Gastrocnemius medialis (tissue), 4 donors: ENCODE results near the gene ARID1B. TPM values are rescaled to one million over a fixed set of nuclear protein-coding genes. Genes with fewer than 3 reads are reported as not detected.

Source experiments
- ATAC-seq, 2 donors: fragments of 150-250 bp; one replicate each; pipeline ENCODE4 v1.9.1; 2016
- DNase-seq, 2 donors: peaks; one replicate each; pipeline ENCODE4 v3.0.0-alpha.2; 2019
- H3K27ac ChIP-seq, 4 donors: fragments of 200-600 bp; sonication (generic); 1 replicate in 1 of 4; 2 replicates in 3 of 4; pipeline ENCODE4 v1.5.1; 2016 to 2018; ENCODE audit warnings: mild to moderate bottlenecking in 2 of 4, moderate library complexity in 1 of 4
- H3K27me3 ChIP-seq, 3 donors: fragments of 200-600 bp; sonication (generic) in 2 of 3; 1 replicate in 1 of 3; 2 replicates in 2 of 3; pipeline versions ENCODE4 v1.5.1 to v1.6.0; 2016 to 2019; ENCODE audit warnings: mild to moderate bottlenecking in 1 of 3, moderate library complexity in 1 of 3
- H3K36me3 ChIP-seq, 2 donors: fragments of 200-600 bp; sonication (generic) in 1 of 2; one replicate each; pipeline ENCODE4 v1.5.1; 2017 to 2018
- H3K4me1 ChIP-seq, 2 donors: fragments of 200-600 bp; sonication (generic) in 1 of 2; one replicate each; pipeline ENCODE4 v1.5.1; 2016 to 2017; ENCODE audit warnings: mild to moderate bottlenecking in 2 of 2
- H3K4me3 ChIP-seq, 4 donors: fragments of 200-600 bp; sonication (generic) in 3 of 4; 1 replicate in 1 of 4; 2 replicates in 3 of 4; pipeline ENCODE4 v1.5.1; 2016 to 2019; ENCODE audit warnings: mild to moderate bottlenecking in 2 of 4
- H3K9me3 ChIP-seq, 3 donors: fragments of 200-600 bp; sonication (generic) in 2 of 3; 1 replicate in 1 of 3; 2 replicates in 2 of 3; pipeline ENCODE4 v1.5.1; 2016 to 2019
- POLR2A ChIP-seq, 2 donors: fragments of 450-650 bp; IDR thresholded peaks; one replicate each; pipeline ENCODE4 v1.6.1; 2017; ENCODE audit warnings: antibody characterized with exemption in 2 of 2, mild to moderate bottlenecking in 2 of 2, moderate library complexity in 2 of 2
- in situ Hi-C, 4 donors: fragments of 200-750 bp; cut with MboI; loops; one replicate each; pipeline versions ENCODE4 v1.15.0 to v1.8.0; 2017; ENCODE audit warnings: low sequenced_read_pairs in 4 of 4
- intact Hi-C: fragments of 100-400 bp; cut with DNase I; formaldehyde crosslinking; loops from one replicate; pipeline ENCODE4 v1.15.1; 2023; ENCODE audit warnings: low total_unique reads
- total RNA-seq, 4 donors: library from RNA; depleted of rRNA; stranded (reverse); fragments of >200 nt; gene quantifications; one replicate each; pipeline versions ENCODE4 v1.1.0 to v1.2.3, GENCODE V29; 2016
- TF ChIP-seq, protein P1 (sequence below), 5 experiments: fragments of 450-650 bp in 3 of 5; fragments of 200-600 bp in 2 of 5; sonication (generic) in 2 of 5; IDR thresholded peaks in 4 of 5; conservative IDR thresholded peaks in 1 of 5; 1 replicate in 4 of 5; 2 replicates in 1 of 5; pipeline ENCODE4 v1.5.1; 2016 to 2019; ENCODE audit warnings: antibody characterized with exemption in 5 of 5, mild to moderate bottlenecking in 3 of 5, moderate library complexity in 3 of 5

ARID1B gene
- total RNA-seq, 4 donors from 2014 or later, result 54.9 to 75.3 (median 62.0) TPM

GRCh38 chr6:156846845-156847599, 69.8 kb downstream of the ARID1B start:
- ATAC-seq, result no peak
- peaks cover 86 to 95% of the 10 kb centered on the region in 2 donors for H3K4me1 ChIP-seq
- no peaks in the 10 kb centered on the region for H3K27me3 ChIP-seq
- no peak for DNase-seq
- no peaks in the 10 kb centered on the region for H3K36me3 ChIP-seq
- peak overlapping the region; percentile 79 to 87 (median 84) for H3K27ac ChIP-seq
- H3K4me3 ChIP-seq, result no peak overlapping the region
- no peaks in the 10 kb centered on the region for H3K9me3 ChIP-seq
- no peak for TF ChIP-seq POLR2A (IDR thresholded peaks at IDR 0.05)
- TF ChIP-seq, protein P1, sequence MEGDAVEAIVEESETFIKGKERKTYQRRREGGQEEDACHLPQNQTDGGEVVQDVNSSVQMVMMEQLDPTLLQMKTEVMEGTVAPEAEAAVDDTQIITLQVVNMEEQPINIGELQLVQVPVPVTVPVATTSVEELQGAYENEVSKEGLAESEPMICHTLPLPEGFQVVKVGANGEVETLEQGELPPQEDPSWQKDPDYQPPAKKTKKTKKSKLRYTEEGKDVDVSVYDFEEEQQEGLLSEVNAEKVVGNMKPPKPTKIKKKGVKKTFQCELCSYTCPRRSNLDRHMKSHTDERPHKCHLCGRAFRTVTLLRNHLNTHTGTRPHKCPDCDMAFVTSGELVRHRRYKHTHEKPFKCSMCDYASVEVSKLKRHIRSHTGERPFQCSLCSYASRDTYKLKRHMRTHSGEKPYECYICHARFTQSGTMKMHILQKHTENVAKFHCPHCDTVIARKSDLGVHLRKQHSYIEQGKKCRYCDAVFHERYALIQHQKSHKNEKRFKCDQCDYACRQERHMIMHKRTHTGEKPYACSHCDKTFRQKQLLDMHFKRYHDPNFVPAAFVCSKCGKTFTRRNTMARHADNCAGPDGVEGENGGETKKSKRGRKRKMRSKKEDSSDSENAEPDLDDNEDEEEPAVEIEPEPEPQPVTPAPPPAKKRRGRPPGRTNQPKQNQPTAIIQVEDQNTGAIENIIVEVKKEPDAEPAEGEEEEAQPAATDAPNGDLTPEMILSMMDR (IDR thresholded peaks at IDR 0.05 in 4 of 5, conservative IDR thresholded peaks at IDR 0.05 in 1 of 5), result no peak
- in situ Hi-C loops (no loop called here), intact Hi-C loops (loop anchor here (2.0 kb wide), 1 partner anchor 14 kb away; no protein-coding TSS in a partner anchor)

GRCh38 chr6:156848123-156848522, 70.9 kb downstream of the ARID1B start:
- H3K9me3 ChIP-seq, result no peaks in the 10 kb centered on the region
- peaks cover 89 to 94% of the 10 kb centered on the region in 2 donors for H3K4me1 ChIP-seq
- ATAC-seq, result no peak
- H3K36me3 ChIP-seq, result no peaks in the 10 kb centered on the region
- H3K27me3 ChIP-seq, result no peaks in the 10 kb centered on the region
- DNase-seq, result no peak
- TF ChIP-seq, protein P1 (IDR thresholded peaks at IDR 0.05 in 4 of 5, conservative IDR thresholded peaks at IDR 0.05 in 1 of 5), result no peak
- no peak for TF ChIP-seq POLR2A (IDR thresholded peaks at IDR 0.05)
- in situ Hi-C loops (no loop called here), intact Hi-C loops (no loop called here)
- peak overlapping the region; percentile 79 to 87 (median 84) for H3K27ac ChIP-seq
- H3K4me3 ChIP-seq, result peak overlapping the region in 2 of 4 donors; percentile 1 to 27

DNA sequence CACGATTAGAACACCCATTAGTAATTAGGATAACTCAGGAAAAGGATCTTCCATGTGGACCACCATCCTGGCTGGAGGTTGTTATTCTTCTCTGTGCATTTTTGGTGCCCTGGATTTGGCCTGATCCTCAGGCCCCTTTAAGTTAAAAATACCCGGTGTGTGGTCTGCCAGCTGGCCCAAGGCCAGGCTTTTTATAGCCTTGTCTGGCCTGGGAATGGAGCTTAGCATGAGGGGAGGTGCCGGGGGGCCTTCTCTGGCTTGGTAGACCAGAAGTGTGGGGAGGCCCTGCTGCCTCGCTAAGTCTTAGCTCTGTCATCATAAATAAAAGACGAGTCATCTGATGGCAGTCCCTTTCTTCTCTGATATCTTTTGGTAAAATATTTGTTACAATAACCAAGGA, 71.4 kb downstream of the ARID1B start:
- H3K27ac ChIP-seq, result peak overlapping the region; percentile 79 to 87 (median 84)
- no peaks in the 10 kb centered on the region for H3K9me3 ChIP-seq
- no peaks in the 10 kb centered on the region for H3K36me3 ChIP-seq
- intact Hi-C loops (no loop called here), in situ Hi-C loops (no loop called here)
- ATAC-seq (peak in 1 of 2 donors; percentile 45), DNase-seq (peak in 1 of 2 donors; percentile 80)
- TF ChIP-seq, protein P1 (IDR thresholded peaks at IDR 0.05 in 4 of 5, conservative IDR thresholded peaks at IDR 0.05 in 1 of 5), result no peak
- no peak for TF ChIP-seq POLR2A (IDR thresholded peaks at IDR 0.05)
- no peaks in the 10 kb centered on the region for H3K27me3 ChIP-seq
- H3K4me3 ChIP-seq, result peak overlapping the region in 3 of 4 donors; percentile 1 to 27 (median 6)
- H3K4me1 ChIP-seq, result peaks cover 93 to 94% of the 10 kb centered on the region in 2 donors

GRCh38 chr6:156849806-156850205, 72.6 kb downstream of the ARID1B start:
- DNase-seq (no peak), ATAC-seq (no peak)
- Histone ChIP-seq H3K27me3 (no peaks in the 10 kb centered on the region), H3K9me3 (no peaks in the 10 kb centered on the region), H3K36me3 (no peaks in the 10 kb centered on the region), H3K4me3 (peak overlapping the region in 2 of 4 donors; percentile 2 to 25), H3K27ac (peak overlapping the region; percentile 79 to 87 (median 84)), H3K4me1 (peaks cover 93 to 99% of the 10 kb centered on the region in 2 donors)
- in situ Hi-C loops, result no loop called here
- no peak for TF ChIP-seq POLR2A (IDR thresholded peaks at IDR 0.05)
- TF ChIP-seq, protein P1 (IDR thresholded peaks at IDR 0.05 in 4 of 5, conservative IDR thresholded peaks at IDR 0.05 in 1 of 5), result no peak
- intact Hi-C loops, result loop anchor here (10.0 kb wide), 1 partner anchor 165 kb away; no protein-coding TSS in a partner anchor
